ENCODE results near the gene RIIAD1. TPM values are rescaled to one million over a fixed set of nuclear protein-coding genes. Genes with fewer than 3 reads are reported as not detected.

The RIIAD1 gene, protein sequence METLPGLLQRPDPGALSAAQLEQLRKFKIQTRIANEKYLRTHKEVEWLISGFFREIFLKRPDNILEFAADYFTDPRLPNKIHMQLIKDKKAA
- not detected in 2 replicates for total RNA-seq

DNA sequence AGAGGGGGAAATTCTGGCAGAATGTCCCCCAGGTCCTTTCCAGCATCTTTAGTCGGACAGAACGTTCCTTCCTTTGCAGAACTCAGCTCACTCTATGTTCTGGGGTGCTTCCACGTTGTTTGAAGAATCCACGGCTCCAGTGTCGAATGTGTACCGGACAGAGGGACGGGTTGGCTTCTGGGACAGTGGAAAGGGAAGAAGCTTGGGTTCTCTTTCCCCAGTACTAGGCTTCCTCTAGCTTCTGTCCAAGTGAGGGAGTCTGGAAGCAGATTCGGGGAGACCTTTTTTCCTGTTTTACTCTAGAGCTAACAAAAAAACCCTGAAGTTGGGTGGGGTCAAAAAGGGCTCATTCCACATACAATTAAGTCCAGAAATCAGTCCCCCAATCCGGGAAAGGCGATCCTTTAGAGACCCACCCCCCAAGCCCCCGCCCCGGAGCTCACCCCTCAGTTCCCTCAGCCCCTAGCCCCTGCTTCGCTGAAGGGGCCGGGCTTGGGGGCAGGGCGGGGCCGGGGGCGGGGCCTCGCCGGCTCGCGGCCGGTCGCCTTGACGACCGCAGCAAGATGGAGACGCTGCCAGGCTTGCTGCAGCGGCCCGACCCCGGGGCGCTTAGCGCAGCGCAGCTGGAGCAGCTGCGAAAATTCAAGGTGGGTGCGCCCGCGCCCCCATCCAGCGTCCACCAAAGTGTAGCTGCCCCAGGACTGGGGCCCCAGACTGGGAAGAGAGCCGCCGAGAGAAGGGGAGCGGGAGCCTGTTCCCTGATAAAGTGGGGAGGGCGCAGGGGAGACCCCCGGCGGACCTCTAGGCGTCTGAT lies at the start of gene RIIAD1:
TSS of gene RIIAD1 (plus strand) at position 549 of the 814 bp plus-strand sequence. CDS start at position 564, 15 bp downstream.

DNA sequence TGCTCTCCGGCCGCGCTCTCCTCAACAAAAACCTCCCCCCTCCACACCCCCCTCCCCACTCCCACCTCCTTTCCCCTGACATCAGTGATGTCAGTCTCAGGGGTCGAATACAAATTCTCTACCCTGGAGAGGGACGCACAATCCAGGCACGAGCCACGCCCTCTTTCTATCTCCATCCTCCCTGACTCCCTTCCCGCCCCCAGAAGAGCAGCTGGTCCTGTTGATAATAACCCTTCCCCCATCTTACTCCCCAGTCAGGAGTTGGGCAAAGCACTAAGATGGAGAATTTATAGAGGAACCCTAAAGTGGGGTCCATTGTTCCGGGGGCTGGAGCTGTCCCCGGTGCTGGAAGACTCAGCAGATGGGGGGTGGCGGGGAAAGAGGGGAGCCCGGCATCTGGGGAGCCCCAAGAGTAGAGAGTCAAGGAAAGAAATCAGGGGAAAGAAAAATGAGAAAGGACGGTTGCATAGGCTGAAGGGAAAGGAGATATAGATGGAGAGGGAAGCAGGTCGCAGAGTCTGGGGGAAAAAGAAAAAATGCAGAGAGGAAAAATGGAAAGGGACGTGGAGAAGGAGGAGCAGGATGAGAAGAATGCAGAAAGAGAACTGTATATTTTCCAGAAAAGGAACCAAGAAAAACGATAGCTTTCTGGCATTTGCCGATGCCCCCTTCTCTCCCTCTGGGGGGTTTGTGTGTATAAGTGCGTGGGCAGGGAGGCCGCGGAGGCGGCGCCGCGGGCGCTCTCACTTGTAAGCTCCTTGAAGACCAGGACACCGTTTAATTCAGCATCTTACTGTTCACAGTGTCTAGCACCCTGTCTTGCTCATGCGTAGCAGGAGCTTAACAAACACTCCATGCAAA lies 4.3 kb upstream of the RIIAD1 start, which contains the start of gene CELF3:
TSS of gene CELF3 (minus strand) at position 33 of the 861 bp plus-strand sequence. CDS start 783 bp downstream, outside the sequence.

DNA sequence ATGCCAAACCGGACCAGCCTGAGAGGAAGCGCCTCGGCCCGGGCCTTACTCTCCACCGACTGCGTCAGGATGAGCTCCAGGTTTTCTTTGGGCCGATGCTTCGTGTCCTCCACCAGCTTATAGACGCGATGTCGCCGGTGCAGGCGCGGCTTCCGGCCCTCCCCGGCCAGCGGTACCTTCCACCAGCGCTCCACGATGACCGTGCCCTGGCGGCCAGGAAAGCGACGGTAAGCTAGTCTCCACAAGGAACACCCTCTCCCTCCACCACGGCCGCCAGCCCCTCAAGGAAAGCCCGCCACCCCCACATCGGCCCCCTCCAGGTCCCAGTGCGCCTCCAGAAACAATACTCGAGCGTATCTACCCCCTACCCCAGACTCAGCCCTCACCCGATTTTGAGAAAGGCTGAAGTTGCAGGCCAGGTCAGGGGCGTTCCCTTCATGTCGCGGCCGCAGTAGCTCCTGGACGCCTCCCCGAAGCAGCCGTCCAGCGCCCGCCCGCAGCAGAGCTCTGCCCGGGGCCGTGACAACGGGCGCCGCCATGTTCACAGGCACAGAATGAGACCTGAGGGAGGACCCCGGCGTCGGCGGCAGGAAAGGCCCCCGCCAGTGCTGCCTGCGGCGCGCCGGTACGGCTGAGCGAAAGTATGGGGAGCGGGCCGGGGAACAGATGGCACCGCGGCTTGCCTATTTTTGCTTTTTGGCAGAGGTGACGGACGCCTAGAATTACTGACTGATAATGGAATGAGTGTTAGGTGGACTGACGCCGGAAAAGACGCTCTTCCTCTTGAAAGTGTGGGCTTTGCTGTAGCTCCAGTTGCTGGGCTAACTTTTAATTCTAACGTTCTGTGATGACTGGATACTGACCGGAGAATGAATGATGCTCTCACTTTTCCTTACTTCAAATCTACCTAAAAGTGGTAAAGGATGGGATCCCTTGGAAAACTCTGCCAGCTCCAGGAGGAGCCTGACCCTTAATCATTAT lies 41.9 kb downstream of the RIIAD1 start, which contains the start of gene MRPL9:
TSS of gene MRPL9 (minus strand) at position 556 of the 981 bp plus-strand sequence. CDS start at position 539, 17 bp downstream.

Small RNAs within 50 kb of the gene (small RNA-seq; reads per million reads assigned to genes)
- gene RNU6-662P: not detected

Other genes with a start within 250 kb of the RIIAD1 start
- not detected in 2 replicates for gene CGN, start 210.1 kb upstream of the RIIAD1 start, total RNA-seq
- gene TUFT1, start 181.2 kb upstream of the RIIAD1 start, total RNA-seq: 11.8 and 15.8 TPM in 2 replicates
- gene SNX27, start 109.5 kb upstream of the RIIAD1 start, total RNA-seq: 27.7 and 35.2 TPM in 2 replicates
- gene CELF3, start 4.7 kb upstream of the RIIAD1 start, total RNA-seq: not detected in 2 replicates
- 64.5 and 68.1 TPM in 2 replicates for gene MRPL9, start 42.0 kb downstream of the RIIAD1 start, total RNA-seq
- 2.5 and 3.2 TPM in 2 replicates for gene TDRKH, start 69.0 kb downstream of the RIIAD1 start, total RNA-seq
- not detected in 2 replicates for gene LINGO4, start 83.9 kb downstream of the RIIAD1 start, total RNA-seq
- 0.22 and 0.39 TPM in 2 replicates for gene RORC, start 110.3 kb downstream of the RIIAD1 start, total RNA-seq
- gene C2CD4D, start 118.3 kb downstream of the RIIAD1 start, total RNA-seq: not detected in 2 replicates
- not detected in 2 replicates for gene THEM5, start 132.2 kb downstream of the RIIAD1 start, total RNA-seq
- 14.6 and 17.6 TPM in 2 replicates for gene THEM4, start 188.0 kb downstream of the RIIAD1 start, total RNA-seq

All from articular chondrocyte of knee joint (primary cell).